HUDEP-2 (cell line): ENCODE measurements around the gene CCT8.

Experiments
- DNase-seq, 76 experiments: peaks; one replicate each; lab custom pipeline; 2025; ENCODE audit not compliant: unreplicated experiment in 76 of 76; lab: John Stamatoyannopoulos, UW

CCT8 gene, protein sequence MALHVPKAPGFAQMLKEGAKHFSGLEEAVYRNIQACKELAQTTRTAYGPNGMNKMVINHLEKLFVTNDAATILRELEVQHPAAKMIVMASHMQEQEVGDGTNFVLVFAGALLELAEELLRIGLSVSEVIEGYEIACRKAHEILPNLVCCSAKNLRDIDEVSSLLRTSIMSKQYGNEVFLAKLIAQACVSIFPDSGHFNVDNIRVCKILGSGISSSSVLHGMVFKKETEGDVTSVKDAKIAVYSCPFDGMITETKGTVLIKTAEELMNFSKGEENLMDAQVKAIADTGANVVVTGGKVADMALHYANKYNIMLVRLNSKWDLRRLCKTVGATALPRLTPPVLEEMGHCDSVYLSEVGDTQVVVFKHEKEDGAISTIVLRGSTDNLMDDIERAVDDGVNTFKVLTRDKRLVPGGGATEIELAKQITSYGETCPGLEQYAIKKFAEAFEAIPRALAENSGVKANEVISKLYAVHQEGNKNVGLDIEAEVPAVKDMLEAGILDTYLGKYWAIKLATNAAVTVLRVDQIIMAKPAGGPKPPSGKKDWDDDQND

DNA sequence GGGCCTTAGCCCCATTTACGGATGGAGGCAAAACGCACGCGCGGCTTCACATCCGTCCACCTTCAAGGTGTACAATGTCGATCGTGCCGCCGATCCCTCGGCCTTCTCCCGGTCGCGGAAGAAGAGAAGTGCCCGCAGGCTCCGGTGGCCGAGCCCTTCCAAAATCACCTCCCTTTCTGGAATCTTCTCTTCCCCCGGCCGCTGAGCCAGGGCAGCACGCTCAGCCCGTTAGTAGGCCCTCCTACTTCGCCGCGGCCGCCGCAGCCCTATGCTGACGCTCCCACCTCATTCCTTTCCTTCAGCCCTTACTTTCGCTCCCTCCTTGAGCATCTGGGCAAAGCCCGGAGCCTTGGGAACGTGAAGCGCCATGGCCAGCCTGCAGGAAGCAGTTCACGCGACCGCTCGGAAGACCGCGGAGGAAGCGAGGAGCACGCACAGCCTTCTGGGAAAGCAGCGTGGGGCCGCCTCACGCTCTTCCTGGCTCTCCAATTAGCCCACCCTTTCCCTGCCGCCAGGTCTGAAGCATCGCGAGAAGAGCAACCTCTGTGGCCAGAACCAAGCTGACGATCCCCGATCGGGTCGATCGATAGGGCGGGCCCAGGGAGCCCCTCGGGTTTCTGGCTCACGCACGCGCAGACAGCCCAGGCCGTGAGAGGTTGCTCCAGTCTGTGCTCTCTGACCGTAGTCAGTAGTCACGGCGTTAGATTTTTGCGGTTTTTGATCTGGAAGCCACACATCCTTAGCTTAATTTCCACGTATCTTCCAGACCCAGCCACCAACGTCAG lies at the start of gene CCT8:
CCT8 (minus strand) TSS at position 427 of the 785 bp plus-strand sequence; CDS start at position 369, 58 bp downstream.
- DNase-seq, result peak; percentile 85 to 100 (median 99)

DNA sequence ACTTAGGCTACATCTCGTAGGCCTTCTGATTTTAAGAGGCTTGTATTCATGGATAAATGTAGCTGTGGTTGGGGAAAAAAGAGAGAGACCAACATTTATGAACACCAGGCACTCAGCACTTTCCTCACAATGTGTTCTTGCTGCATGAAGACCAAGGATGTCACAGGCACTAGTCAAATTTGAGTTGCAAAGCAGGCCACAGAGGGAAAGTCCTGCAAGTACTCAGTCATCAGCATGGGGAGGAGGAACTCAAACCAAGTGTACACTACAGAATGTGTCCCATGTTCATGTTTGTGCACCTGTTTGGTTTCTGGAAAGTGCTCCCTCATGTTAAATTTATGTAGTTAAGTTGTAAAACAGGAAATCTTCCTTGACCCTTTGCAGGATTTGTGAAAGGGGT lies 48.3 kb upstream of the CCT8 start:
- no peak for DNase-seq

DNA sequence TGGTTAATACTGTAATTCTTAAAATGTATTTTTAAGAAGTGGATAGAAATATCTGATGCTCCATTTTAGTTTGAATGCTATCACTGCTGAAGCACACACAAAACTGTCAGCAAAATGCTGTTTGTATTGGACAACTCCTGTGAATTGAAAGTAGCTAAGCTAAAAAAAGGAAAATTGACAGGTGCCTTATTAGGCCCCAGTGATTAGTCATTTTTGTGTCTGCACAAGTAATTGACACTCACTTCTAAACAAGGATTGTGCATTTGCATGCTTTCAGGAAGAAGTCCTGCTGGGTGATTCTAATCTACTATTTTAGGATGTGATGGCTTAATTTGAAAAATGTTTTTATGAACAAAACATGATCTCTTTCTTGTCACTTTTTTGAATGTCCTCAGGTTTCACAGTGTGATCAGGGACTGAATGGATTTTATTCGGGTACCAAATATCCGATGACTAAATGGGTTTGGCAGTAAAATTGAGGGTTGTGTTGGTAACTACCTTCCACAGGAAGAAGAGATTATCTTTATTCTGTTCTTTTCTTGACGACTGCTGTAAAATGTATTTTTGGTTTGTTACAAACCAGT lies 44.0 kb upstream of the CCT8 start:
- DNase-seq, result no peak

DNA sequence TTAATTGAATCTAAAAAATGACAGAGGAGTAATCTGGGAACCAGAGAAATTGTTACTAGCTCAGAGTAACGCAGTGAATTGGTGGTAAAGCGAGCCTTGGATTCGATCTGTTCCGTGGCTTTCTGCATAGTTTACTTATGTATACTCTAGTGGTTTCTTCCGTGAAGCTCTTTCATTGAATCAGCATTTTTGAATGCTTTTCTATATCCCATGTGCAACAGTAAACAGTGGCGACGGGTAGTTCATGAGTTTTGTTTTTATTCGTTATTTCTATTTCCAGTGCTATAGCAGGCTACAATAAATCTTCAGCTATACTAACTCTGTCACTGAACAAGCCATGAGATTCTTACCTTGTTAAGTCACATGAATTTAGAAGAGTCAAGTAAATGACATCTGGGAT lies 42.5 kb upstream of the CCT8 start:
- DNase-seq, result no peak

DNA sequence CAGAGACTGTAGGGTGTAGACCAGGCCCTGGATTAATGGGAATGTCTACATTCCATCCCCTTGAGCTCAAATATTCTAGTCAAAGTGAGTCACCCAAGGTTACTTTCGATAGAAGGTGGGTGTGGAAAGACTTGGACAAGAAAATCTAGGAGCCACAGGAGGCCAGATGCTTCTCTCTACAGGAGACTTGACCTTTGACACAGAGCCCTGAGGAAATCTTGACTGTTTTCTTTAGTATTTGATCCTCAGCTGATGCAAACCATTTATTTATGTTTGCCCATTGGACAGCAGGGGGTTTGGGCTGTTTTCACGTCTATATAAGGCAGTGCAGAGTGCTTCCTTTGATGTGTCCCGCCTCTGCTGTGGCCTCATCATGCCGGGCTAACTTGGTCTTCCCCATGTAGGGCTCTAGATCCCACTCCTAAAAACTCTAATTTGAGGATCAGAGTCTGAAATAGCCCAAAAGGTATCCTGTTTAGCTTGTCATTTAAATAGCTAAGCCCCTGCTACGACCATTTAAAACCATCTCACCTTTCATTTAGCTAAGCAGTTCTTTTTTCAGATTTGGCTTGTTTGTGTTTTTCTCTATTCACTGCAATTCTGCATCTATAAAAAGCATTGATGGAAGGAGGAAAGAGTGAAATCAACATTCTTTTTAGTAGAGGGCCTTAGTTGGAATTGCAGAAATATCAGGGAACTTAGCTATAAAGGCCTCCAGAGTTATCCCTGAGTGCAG lies 41.5 kb upstream of the CCT8 start:
- DNase-seq, result no peak

DNA sequence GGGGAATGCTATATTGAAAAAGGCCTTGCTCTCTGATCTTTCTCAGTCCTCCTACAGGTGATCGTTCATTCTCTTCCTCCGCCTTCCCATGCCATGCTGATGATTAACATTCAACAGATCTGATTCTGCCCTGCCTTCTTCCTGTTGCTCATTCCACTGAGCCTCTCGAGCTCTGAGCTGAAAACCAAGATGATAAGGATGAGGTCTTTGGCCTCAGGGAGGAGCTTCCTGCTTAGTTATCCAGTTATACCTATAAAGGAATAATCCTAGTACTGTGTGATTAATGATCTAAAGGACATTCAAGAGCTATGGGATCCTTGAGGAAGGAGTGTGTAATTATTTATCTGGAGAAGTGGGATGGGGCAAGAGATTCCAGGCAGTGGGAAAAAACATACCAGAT lies 31.8 kb upstream of the CCT8 start:
- DNase-seq, result no peak

DNA sequence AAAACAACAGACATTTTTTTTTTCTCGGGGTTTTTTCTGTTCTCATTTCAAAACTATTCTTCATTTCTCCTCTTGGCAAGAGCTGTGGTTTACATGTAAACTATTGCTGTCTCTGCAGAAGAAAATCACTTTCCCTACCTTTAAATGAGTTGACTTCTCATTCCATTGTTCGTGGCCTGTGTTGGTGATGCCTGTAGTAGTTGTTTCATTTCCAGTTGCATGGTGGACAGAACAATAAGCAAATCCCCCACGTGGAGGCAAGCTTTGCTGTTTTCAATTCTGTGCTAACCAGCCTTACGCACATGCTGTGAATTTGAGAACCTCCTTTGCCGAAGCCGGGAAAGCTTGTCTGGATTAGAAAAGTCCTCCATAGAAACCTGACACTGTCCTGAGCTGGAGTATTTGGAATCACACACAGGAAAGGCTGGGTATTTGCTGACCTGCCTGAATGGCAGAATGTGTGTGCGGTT lies 30.8 kb upstream of the CCT8 start:
- DNase-seq, result no peak

DNA sequence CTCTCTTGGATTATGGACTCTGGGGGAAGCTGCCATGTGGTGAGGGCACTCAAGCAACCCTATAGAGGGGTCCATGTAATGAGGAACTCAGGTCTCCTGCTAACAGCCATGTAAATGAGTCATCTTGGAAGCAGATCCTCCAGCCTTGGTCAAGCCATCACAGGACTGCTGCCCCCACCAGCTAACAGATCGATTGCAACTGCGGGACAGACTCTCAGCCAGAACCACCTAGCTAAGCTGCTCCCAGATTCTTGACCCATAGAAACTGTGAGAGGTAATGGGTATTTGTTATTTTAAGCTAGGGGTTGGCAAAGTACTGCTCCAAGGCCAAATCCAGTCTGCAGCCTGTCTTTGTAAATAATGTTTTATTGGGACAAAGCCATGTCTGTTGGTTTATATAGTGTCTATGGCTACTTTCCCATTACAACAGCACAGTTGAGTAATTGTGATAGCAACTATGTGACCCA lies 29.4 kb upstream of the CCT8 start:
- no peak for DNase-seq

DNA sequence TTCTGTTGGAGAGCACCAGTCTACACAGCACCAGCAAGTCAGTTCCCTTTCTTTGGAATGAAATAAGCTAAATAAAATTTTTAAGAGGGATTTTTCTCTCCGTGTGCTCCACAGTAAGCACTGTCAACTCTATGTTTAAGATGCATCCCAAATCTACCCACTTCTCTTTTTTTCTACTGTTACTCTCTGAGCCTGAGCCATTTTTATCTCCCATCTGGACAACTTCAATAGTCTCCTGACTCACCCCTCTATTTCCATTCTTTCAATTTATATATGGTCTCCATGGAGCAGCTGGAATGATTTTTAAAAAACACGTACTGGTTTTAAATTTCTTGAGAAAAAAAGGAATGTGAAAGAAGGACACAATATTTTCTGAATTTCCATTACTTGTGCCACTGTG lies 24.7 kb upstream of the CCT8 start:
- no peak for DNase-seq

DNA sequence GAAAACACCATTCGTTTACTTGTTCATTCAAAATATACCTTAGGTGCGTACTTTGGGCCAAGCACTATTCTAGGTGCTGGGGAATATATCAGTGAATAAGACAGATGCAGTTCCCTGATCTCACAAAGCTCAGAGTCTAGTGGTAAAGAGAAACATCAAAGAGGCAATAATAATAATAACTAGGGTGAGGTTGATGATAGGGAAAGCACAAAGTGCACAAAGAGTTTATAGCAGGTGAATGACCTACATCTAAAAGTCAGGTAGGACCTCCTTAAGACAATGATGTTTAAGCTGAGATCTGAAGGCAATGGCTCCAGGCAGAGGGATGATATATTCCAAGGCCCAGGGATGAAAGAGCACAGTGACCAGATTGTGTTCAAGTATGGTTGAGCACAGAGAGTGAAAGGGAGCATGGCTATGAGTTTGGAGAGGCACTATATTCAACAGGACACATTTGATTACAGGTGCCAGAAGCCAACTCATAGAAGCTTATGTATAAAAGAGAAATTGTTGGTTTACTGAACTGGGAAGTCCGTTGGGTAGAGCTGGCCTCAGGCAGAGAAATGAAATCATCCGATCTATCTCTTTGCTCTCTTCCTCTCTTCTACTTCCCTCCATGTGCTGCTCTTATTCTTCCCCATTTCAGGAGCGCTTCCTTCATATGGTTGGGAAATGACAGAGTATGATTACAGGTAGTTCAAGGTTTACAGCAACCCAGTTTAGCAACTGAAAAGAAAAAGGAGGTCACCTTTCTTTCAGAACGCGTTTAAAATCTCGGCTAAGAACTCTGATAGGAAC lies 23.0 kb upstream of the CCT8 start:
- DNase-seq, result no peak

DNA sequence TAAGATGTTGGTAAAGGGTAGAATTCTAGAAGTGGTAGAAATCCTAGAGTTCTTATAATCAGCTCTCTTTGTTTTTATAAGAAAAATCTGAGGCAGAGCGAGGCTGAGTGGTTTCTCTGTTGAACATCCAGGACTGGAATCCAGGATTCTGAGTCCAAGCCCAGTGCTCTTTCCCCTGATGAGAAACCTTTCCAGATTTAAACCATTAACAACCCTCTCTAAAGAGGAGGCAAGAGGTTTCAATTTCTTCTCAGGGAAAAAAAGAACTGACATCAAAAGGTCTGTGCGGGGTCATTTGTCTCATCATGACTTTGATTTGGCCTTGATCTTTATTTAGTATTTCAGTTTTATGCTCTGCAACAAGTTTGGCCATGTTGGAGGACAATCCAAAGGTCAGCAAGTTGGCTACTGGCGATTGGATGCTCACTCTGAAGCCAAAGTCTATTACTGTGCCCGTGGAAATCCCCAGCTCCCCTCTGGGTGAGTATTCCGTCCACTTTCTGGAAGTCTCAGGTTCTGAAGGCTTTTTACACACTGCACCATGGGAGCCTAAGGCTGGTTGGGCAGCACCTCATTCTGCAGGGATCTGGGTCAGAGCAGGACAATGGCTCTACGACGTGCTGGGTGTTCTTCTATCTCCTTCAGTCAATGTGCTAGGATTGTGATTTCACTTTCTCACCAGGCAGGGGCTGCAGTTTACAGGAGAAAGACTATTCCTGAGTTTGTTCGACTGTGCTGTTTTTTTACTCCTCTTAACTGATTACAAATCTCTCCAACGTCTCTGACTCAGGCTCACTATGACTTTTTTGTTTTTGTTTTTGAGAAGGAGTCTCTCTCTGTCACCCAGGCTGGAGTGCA lies 18.9 kb upstream of the CCT8 start:
- no peak for DNase-seq

DNA sequence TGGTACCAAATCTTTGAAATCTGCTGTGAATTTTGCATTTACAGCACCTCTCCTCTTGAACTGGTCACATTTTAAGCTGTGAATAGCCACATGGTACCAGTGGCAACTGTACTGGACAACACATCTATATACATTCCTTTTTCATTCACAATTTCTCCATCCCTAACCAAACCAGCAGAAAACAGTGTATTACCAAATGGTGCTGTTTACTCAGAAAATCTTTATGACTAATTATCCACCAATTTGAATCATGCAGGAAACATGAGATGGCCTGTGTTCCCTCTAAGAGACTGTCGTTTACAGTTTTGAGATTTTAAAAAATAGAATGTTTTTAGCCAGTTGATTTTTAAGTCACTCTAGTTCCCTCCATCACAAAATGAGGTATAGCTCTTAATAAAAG lies 17.6 kb upstream of the CCT8 start:
- no peak for DNase-seq

DNA sequence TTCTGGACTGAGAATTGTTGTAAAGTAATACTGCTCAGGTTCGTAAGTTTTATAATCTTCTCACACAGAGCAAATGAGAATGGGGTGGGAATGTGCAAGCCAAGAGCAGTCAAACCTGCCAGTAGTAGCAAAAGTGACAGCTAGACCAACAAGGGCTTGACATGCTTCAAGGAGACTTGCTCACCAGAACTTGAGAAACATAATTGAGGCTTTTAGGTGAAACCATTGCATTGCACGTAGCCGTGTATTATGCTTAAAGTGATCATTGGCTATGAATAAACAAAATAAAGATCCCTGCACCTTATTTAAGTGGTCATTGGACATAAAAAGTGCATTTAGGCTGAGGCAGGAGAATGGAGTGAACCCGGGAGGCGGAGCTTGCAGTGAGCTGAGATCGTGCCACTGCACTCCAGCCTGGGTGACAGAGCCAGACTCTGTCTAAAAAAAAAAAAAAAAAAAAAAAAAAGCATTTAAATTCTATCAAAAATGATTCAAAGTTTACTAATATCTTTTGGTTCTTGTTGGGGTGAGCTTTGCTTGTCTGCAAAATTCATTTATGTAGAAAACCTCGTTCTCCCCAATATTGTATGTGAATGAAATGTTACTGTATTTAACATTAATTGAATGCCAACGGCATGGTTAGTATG lies 11.8 kb upstream of the CCT8 start:
- DNase-seq, result no peak

DNA sequence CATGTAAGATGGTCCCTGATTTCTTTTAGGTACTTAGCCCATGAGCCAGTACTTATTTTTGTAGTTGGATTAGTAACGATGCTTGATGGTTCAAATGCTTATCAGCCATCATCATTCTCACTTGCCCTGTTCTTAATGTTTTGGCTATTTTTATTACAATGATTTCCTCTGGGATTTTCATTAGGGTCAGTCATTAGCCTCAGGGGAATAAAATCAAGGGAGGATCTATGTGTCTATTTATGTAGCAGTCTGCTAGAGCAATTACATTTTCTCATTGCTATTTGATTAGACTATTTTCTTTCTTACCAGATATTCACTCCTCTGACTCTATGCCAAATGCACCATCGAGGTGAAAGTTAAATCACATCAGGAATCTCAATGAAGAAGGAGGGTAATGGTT lies 10.9 kb upstream of the CCT8 start:
- DNase-seq, result no peak

DNA sequence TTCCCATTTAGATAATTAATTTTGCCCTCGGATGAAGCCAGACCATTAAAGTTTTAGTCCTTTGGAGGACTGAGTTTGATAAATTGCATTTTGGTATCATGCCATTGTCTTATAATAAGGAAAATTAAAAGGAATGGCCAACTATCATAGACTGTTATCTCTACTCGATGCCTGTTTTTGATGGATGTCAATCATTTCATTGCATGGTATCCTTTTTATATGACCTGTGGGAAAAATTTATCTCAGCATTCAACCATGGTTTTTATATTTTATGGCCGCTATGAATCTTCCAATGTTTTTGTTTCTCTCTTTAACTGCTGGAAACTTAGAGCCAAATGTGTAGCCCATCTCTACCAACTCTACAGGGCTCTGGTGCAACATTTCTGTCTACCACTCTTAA lies 9.9 kb upstream of the CCT8 start:
- no peak for DNase-seq

DNA sequence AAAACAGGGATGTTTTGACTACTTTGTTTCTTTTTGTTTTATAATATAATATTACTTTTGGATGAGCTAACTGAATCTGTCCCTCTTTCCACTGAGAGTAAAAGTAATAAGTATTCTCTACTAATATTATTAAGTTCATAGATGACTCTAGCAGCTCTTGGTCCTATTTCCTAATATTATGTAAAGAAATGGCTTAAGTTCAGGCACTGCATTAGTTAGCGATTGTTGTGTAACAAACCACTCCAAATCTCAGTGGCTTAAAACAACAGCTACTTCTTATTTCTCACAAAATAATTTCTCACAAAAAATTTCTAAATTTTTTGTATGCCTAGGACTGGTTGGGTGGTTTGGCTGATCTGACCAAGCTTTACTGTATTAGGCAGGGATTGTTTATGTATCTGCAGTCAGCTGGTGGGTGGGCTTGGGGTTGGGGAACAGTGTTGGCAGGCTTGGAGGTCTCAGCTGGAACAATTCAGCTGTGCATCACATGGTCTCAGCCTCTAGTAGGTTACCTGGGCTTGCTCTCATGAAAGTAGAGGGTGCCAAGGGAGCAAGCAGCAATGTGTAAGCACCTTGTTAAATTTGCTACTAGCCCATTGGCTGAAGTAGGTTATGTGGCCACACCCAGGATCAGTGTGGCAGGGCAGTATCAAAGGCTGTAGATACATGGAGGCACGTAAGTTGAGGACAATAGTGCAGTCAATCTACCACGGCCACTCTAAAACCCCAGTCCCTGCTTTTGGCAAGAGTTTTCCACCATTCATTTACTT lies 8.8 kb upstream of the CCT8 start:
- no peak for DNase-seq

DNA sequence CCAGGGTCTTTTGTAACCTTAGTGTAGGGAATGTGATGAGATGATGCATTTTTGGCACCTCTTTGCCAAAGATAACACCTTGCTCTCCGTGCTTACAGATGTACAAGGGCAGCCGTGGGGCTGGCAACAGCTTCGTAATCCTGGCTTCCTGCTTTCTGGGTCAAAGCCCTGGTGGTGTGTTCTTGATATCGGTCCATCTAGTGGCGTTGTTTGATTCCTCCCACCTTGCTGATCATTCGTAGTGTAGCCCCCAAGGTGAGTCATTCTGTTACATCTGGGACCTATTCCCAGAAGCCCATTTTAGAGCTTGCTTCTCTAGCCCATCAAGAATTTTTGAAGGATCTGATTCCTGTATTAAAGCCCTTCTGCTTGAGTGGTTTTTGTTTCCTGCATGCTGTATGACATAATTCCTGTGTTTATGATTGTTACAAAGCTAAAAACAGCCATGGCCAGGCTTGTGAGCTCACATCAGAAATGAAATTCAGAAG lies 7.0 kb upstream of the CCT8 start:
- DNase-seq, result no peak
